ENCODE results near the gene LHX5.

DNA sequence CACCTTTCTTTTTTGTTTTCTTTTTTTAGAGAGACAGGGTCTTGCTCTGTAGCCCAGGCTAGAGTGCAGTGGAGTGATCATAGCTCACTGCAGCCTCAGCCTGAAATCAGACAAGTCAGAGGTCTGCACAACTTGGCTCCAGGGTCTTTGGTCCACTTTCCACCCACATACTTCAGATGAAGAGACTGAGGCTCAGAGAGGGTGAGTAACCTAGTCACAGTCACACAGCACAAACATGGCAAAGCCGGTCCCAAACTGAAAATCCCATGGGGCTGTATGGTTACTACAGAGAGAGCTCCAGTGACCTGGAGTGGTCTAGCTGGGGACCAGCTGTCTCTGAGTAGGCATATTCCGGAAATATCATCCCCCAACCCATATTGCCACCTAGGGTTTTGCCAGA is 19.2 kb downstream of the LHX5 start:
- TF ChIP-seq, protein P1, sequence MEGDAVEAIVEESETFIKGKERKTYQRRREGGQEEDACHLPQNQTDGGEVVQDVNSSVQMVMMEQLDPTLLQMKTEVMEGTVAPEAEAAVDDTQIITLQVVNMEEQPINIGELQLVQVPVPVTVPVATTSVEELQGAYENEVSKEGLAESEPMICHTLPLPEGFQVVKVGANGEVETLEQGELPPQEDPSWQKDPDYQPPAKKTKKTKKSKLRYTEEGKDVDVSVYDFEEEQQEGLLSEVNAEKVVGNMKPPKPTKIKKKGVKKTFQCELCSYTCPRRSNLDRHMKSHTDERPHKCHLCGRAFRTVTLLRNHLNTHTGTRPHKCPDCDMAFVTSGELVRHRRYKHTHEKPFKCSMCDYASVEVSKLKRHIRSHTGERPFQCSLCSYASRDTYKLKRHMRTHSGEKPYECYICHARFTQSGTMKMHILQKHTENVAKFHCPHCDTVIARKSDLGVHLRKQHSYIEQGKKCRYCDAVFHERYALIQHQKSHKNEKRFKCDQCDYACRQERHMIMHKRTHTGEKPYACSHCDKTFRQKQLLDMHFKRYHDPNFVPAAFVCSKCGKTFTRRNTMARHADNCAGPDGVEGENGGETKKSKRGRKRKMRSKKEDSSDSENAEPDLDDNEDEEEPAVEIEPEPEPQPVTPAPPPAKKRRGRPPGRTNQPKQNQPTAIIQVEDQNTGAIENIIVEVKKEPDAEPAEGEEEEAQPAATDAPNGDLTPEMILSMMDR (IDR thresholded peaks at IDR 0.05), result no peak
- no peak for TF ChIP-seq EZH2 (IDR thresholded peaks at IDR 0.05)

All from neural progenitor cell (in vitro differentiated cells).